PC-3 (cell line): ENCODE data around the gene UBXN11.

Source experiments
- EZH2 ChIP-seq: fragments of 300-600 bp; sonication (generic); IDR thresholded peaks from one replicate; pipeline ENCODE4 v1.6.1; 2017; ENCODE audit warnings: antibody characterized with exemption, mild to moderate bottlenecking, low read length; ENCODE audit not compliant: unreplicated experiment
- EZH2phosphoT487 ChIP-seq: fragments of 300-600 bp; sonication (generic); IDR thresholded peaks from 2 replicates; pipeline ENCODE4 v1.6.1; 2018; ENCODE audit warnings: mild to moderate bottlenecking, antibody characterized with exemption, low read length, borderline replicate concordance
- TF ChIP-seq, protein P1 (sequence below): fragments of 300-600 bp; sonication (generic); conservative IDR thresholded peaks from 2 replicates; pipeline ENCODE4 v1.5.1; 2017; ENCODE audit warnings: antibody characterized with exemption, low read depth, mild to moderate bottlenecking, low read length

GRCh38 chr1:26234644-26235370 lies 71.6 kb downstream of the UBXN11 start:
- TF ChIP-seq, protein P1, sequence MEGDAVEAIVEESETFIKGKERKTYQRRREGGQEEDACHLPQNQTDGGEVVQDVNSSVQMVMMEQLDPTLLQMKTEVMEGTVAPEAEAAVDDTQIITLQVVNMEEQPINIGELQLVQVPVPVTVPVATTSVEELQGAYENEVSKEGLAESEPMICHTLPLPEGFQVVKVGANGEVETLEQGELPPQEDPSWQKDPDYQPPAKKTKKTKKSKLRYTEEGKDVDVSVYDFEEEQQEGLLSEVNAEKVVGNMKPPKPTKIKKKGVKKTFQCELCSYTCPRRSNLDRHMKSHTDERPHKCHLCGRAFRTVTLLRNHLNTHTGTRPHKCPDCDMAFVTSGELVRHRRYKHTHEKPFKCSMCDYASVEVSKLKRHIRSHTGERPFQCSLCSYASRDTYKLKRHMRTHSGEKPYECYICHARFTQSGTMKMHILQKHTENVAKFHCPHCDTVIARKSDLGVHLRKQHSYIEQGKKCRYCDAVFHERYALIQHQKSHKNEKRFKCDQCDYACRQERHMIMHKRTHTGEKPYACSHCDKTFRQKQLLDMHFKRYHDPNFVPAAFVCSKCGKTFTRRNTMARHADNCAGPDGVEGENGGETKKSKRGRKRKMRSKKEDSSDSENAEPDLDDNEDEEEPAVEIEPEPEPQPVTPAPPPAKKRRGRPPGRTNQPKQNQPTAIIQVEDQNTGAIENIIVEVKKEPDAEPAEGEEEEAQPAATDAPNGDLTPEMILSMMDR: peak; percentile 36
- TF ChIP-seq EZH2phosphoT487 (no peak), EZH2 (no peak)
